ENCODE results near the gene PRKD2.

DNA sequence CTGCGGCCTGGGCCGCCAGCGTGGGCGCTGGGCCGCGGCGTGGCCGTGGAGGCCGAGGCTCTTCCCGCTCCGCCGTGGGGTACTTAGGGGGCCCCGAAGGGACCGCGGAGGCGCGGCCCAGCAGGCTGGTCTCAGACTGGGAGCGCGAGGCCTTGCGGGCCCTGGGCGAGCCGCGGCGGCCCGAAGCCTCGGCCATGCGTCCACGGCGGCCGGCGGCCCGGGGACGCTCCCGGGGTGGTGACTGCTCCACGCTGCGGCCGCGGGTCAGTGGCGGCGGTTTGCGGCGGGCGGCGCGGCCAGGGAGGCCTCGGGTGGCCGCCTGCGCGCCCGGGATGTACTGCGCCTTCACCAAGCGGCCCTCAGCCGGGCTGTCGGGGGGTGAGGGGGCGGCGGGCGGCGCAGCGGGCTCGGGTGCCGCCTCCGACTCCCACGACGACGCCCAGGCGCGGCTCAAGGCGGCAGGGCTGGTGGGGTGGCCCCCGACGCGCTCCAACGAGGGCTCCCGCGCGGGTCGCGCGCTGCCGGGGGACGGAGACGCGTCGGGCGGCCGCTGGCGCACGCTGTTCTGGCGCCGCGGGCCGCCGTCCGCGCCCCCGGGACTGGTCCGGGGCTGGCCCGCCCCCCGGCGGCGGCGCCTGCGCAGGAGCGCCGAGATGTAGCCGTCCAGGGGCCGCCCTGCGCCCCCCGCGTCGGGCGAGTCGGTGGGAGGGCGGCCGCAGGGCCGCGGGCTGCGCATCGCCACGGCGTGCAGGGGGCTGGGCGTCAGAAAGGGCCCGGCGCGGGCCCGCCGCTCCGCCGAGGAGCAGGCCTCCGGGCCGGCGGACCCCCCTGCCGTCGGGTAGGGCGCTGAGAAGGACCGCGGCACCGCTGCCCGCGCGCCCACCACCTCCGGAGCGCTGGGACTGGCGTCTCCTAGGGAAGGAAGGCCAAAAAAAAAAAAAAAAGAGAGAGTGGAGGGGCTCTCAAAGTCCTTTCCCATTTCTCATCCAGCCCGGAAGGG, 67.7 kb downstream of the PRKD2 start:
- TF ChIP-seq GATA3 (IDR thresholded peaks at IDR 0.05; ENCODE audit: low read depth, low read length) (no peak), GATA2 (IDR thresholded peaks at IDR 0.05; ENCODE audit: low read depth, low read length) (no peak)
